ENCODE measurements around the gene SETX.

Gene SETX

GRCh38 chr9:132226571-132227430 lies 128.0 kb downstream of the SETX start:
- Histone ChIP-seq H3K27me3 (ENCODE audit: control insufficient read depth, insufficient read depth, low read length) (no peaks in the 10 kb centered on the region), H3K4me3 (ENCODE audit: low read length) (no peak overlapping the region), H3K4me1 (ENCODE audit: control insufficient read depth, low read depth, low read length) (no peaks in the 10 kb centered on the region), H3K9me3 (ENCODE audit: control insufficient read depth, low read depth, low read length) (no peaks in the 10 kb centered on the region), H3K27ac (ENCODE audit: low read length) (no peak overlapping the region), H3K36me3 (ENCODE audit: control insufficient read depth, low read depth, low read length) (no peaks in the 10 kb centered on the region), H3K9ac (ENCODE audit: low read length) (no peak overlapping the region)

GRCh38 chr9:132224645-132225044 lies 130.1 kb downstream of the SETX start:
- H3K27me3 ChIP-seq (ENCODE audit: control insufficient read depth, insufficient read depth, low read length): no peaks in the 10 kb centered on the region
- H3K36me3 ChIP-seq (ENCODE audit: control insufficient read depth, low read depth, low read length): no peaks in the 10 kb centered on the region
- no peak overlapping the region for H3K27ac ChIP-seq (ENCODE audit: low read length)
- no peaks in the 10 kb centered on the region for H3K9me3 ChIP-seq (ENCODE audit: control insufficient read depth, low read depth, low read length)
- H3K9ac ChIP-seq (ENCODE audit: low read length): no peak overlapping the region
- H3K4me3 ChIP-seq (ENCODE audit: low read length): no peak overlapping the region
- no peaks in the 10 kb centered on the region for H3K4me1 ChIP-seq (ENCODE audit: control insufficient read depth, low read depth, low read length)

GRCh38 chr9:132221941-132222340 lies 132.8 kb downstream of the SETX start:
- no peaks in the 10 kb centered on the region for H3K4me1 ChIP-seq (ENCODE audit: control insufficient read depth, low read depth, low read length)
- H3K27ac ChIP-seq (ENCODE audit: low read length): no peak overlapping the region
- no peak overlapping the region for H3K4me3 ChIP-seq (ENCODE audit: low read length)
- H3K36me3 ChIP-seq (ENCODE audit: control insufficient read depth, low read depth, low read length): no peaks in the 10 kb centered on the region
- H3K27me3 ChIP-seq (ENCODE audit: control insufficient read depth, insufficient read depth, low read length): no peaks in the 10 kb centered on the region
- H3K9ac ChIP-seq (ENCODE audit: low read length): no peak overlapping the region
- no peaks in the 10 kb centered on the region for H3K9me3 ChIP-seq (ENCODE audit: control insufficient read depth, low read depth, low read length)

- Histone ChIP-seq H3K27ac (ENCODE audit: low read length) (no peak overlapping the region), H3K27me3 (ENCODE audit: control insufficient read depth, insufficient read depth, low read length) (no peaks in the 10 kb centered on the region)
Measured at GRCh38 chr9:132218208-132218607, 136.6 kb downstream of the SETX start.

GRCh38 chr9:132216861-132217619 lies 137.7 kb downstream of the SETX start:
- peaks cover 8% of the 10 kb centered on the region for H3K4me1 ChIP-seq (ENCODE audit: control insufficient read depth, low read depth, low read length)

More at GRCh38 chr9:132218208-132218607, 136.6 kb downstream of the SETX start:
- Histone ChIP-seq H3K4me1 (ENCODE audit: control insufficient read depth, low read depth, low read length) (peaks cover 8% of the 10 kb centered on the region), H3K4me3 (ENCODE audit: low read length) (no peak overlapping the region), H3K9me3 (ENCODE audit: control insufficient read depth, low read depth, low read length) (no peaks in the 10 kb centered on the region), H3K36me3 (ENCODE audit: control insufficient read depth, low read depth, low read length) (no peaks in the 10 kb centered on the region), H3K9ac (ENCODE audit: low read length) (no peak overlapping the region)

GRCh38 chr9:132214027-132214622 lies 140.7 kb downstream of the SETX start:
- Histone ChIP-seq H3K4me3 (ENCODE audit: low read length) (no peak overlapping the region), H3K27ac (ENCODE audit: low read length) (no peak overlapping the region), H3K4me1 (ENCODE audit: control insufficient read depth, low read depth, low read length) (peaks cover 8% of the 10 kb centered on the region), H3K9ac (ENCODE audit: low read length) (no peak overlapping the region), H3K36me3 (ENCODE audit: control insufficient read depth, low read depth, low read length) (no peaks in the 10 kb centered on the region), H3K27me3 (ENCODE audit: control insufficient read depth, insufficient read depth, low read length) (no peaks in the 10 kb centered on the region), H3K9me3 (ENCODE audit: control insufficient read depth, low read depth, low read length) (no peaks in the 10 kb centered on the region)

More at GRCh38 chr9:132216861-132217619, 137.7 kb downstream of the SETX start:
- Histone ChIP-seq H3K9me3 (ENCODE audit: control insufficient read depth, low read depth, low read length) (no peaks in the 10 kb centered on the region), H3K36me3 (ENCODE audit: control insufficient read depth, low read depth, low read length) (no peaks in the 10 kb centered on the region), H3K27ac (ENCODE audit: low read length) (no peak overlapping the region), H3K4me3 (ENCODE audit: low read length) (no peak overlapping the region), H3K9ac (ENCODE audit: low read length) (no peak overlapping the region), H3K27me3 (ENCODE audit: control insufficient read depth, insufficient read depth, low read length) (no peaks in the 10 kb centered on the region)

- no peaks in the 10 kb centered on the region for H3K27me3 ChIP-seq (ENCODE audit: control insufficient read depth, insufficient read depth, low read length)
- H3K4me1 ChIP-seq (ENCODE audit: control insufficient read depth, low read depth, low read length): peaks cover 8% of the 10 kb centered on the region
- no peak overlapping the region for H3K27ac ChIP-seq (ENCODE audit: low read length)
Measured at GRCh38 chr9:132211570-132211969, 143.2 kb downstream of the SETX start.

More at GRCh38 chr9:132211570-132211969, 143.2 kb downstream of the SETX start:
- H3K4me3 ChIP-seq (ENCODE audit: low read length): no peak overlapping the region
- no peaks in the 10 kb centered on the region for H3K36me3 ChIP-seq (ENCODE audit: control insufficient read depth, low read depth, low read length)
- no peaks in the 10 kb centered on the region for H3K9me3 ChIP-seq (ENCODE audit: control insufficient read depth, low read depth, low read length)
- H3K9ac ChIP-seq (ENCODE audit: low read length): no peak overlapping the region
